GOT3 (cell line): ENCODE data around the gene HADH.
"Not testable (repeated sequence)": the region's sequence is repeated elsewhere in the genome, so short reads cannot be mapped to it uniquely, and the experiment has no call there.

Source experiments
- DNase-seq: peaks from one replicate; lab custom pipeline; 2025; ENCODE audit warnings: mixed read lengths; lab: John Stamatoyannopoulos, UW

HADH gene

GRCh38 chr4:107996949-107997788 is 7.5 kb downstream of the HADH start:
- DNase-seq, result no peak

- DNase-seq, result no peak
Observed at GRCh38 chr4:107997794-107998193, 8.1 kb downstream of the HADH start.

- DNase-seq, result no peak
Observed at GRCh38 chr4:107999932-108000539, 10.3 kb downstream of the HADH start.

GRCh38 chr4:108001540-108002135 is 11.9 kb downstream of the HADH start:
- DNase-seq, result no peak

- DNase-seq, result no peak
Observed at GRCh38 chr4:108003982-108004515, 14.4 kb downstream of the HADH start.

GRCh38 chr4:108004646-108005045 is 15.0 kb downstream of the HADH start:
- DNase-seq, result no peak

GRCh38 chr4:108005807-108006206 is 16.1 kb downstream of the HADH start:
- DNase-seq, result no peak

- DNase-seq, result no peak
Observed at GRCh38 chr4:108006361-108006760, 16.7 kb downstream of the HADH start.

- DNase-seq, result no peak
Observed at GRCh38 chr4:108007984-108008383, 18.3 kb downstream of the HADH start.

- DNase-seq, result no peak
Observed at GRCh38 chr4:108008721-108009120, 19.0 kb downstream of the HADH start.

- DNase-seq, result no peak
Observed at GRCh38 chr4:108010167-108010566, 20.5 kb downstream of the HADH start.

- DNase-seq, result not testable (repeated sequence)
Observed at GRCh38 chr4:108012382-108012781, 22.7 kb downstream of the HADH start.

- no peak for DNase-seq
Observed at GRCh38 chr4:108013327-108013726, 23.6 kb downstream of the HADH start.

GRCh38 chr4:108013955-108014354 is 24.3 kb downstream of the HADH start:
- no peak for DNase-seq

GRCh38 chr4:108018040-108018883 is 28.6 kb downstream of the HADH start:
- peak; percentile 1 for DNase-seq

GRCh38 chr4:108018884-108019187 is 29.1 kb downstream of the HADH start:
- no peak for DNase-seq

GRCh38 chr4:108024085-108024877 is 34.6 kb downstream of the HADH start:
- DNase-seq, result no peak

GRCh38 chr4:108024878-108025165 is 35.1 kb downstream of the HADH start:
- DNase-seq, result no peak

GRCh38 chr4:108029016-108029720 is 39.5 kb downstream of the HADH start:
- DNase-seq, result no peak

- no peak for DNase-seq
Observed at GRCh38 chr4:108029731-108030130, 40.0 kb downstream of the HADH start.

- DNase-seq, result peak; percentile 0
Observed at GRCh38 chr4:108030332-108030731, 40.6 kb downstream of the HADH start.
